Stimulated activated memory B cell treated with anti-CD40 and anti-IgM and Interleukin-4, amounts not matched to agents 10 μg/mL and 1 μg/mL and 100 μg/mL, for 72 hours (primary cell): Measurements from ENCODE around the gene VPS54.

ENCODE experiments used
- ATAC-seq: fragments of 150-1000 bp; cut with Tn5 transposase; 2 replicates; pipeline ENCODE4 v1.10.0; 2021
- H3K27ac Mint-ChIP-seq: one replicate; pipeline ENCODE4 v1.8.0; 2022; ENCODE audit warnings: mild to moderate bottlenecking, mixed read lengths
- H3K27me3 Mint-ChIP-seq: one replicate; pipeline ENCODE4 v1.8.0; 2022; ENCODE audit warnings: mixed read lengths
- H3K36me3 Mint-ChIP-seq: one replicate; pipeline ENCODE4 v1.8.0; 2022; ENCODE audit warnings: mixed read lengths
- H3K4me1 Mint-ChIP-seq: one replicate; pipeline ENCODE4 v1.8.0; 2022; ENCODE audit warnings: mixed read lengths
- H3K4me3 Mint-ChIP-seq: one replicate; pipeline ENCODE4 v1.8.0; 2022; ENCODE audit warnings: mild to moderate bottlenecking, moderate library complexity, mixed read lengths
- H3K9me3 Mint-ChIP-seq: one replicate; pipeline ENCODE4 v1.8.0; 2022; ENCODE audit warnings: mixed read lengths

The VPS54 gene

DNA sequence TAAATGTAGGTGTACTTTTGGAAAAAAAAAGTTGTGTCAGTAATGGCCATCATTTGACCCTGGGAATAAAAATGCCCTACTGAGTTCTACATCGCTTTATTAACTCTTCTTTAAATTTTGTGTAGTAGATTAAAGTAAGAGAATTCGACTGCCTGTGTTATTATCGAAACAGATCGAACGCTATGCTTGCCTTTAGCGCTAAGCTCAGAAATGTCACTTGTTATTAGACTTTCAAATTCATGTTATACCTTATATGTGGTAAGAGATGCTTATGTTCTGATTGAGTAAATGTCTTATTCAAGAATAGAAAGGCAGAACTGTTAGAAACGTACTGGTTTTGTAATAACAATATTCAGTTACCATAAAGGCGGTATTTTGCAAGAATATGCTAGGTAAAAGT, 176.1 kb downstream of the VPS54 start:
- Mint-ChIP-seq H3K27ac (no peak overlapping the region), H3K9me3 (no peaks in the 10 kb centered on the region), H3K36me3 (peaks cover 12% of the 10 kb centered on the region), H3K4me1 (peaks cover 53% of the 10 kb centered on the region), H3K27me3 (no peaks in the 10 kb centered on the region), H3K4me3 (peak overlapping the region; percentile 90)
- no peak for ATAC-seq

DNA sequence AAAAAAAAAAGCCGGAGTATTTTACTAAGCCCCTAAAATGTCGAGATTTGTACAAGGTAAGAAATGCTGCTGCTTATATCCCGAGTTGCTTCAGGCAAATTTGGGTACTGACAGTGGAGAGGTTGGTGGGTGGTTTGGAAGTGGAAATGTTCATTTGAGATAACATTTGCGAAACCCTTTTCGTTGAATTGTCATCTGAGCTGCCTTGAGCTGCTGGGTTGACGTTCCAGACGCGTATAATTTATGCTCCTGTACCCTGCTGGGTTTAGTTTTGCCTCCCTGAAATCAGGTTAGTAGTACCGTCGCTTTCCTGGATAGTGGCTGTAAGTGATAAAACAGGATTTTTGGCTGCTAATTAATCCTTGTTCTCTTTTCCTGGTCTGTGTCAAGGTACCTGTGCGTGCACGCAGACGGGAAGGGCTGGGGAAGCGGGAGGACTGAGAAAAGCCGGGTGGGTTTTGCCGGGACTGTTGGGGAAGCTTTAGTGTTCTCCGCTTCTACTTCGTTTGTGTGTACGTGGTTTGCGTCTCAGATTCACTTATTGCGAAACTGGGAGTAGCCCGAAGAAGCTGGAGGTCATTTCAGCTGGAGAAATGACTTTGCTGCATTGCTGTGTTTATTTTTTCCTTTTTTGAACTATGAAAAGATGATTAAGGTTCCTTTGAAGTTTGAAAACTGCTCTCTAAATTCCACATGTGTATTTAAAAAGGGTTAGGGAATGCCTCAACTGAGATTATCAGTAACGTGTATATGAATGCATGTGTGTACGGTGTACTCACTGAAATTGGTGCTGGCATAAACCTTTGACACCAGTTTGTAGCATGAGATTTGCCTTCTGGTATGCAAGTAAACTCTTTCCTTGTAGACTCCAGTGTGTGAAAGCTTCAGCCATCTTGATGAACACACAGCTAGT, 176.8 kb downstream of the VPS54 start:
- Mint-ChIP-seq H3K27me3 (no peaks in the 10 kb centered on the region), H3K27ac (peak overlapping the region; percentile 91), H3K9me3 (no peaks in the 10 kb centered on the region), H3K4me1 (peaks cover 49% of the 10 kb centered on the region), H3K36me3 (peaks cover 7% of the 10 kb centered on the region), H3K4me3 (peak overlapping the region; percentile 90)
- no peak for ATAC-seq
